ENCODE measurements around the gene CHST9. TPM values are rescaled to one million over a fixed set of nuclear protein-coding genes. Genes with fewer than 3 reads are reported as not detected.
"Not testable (repeated sequence)": the region's sequence is repeated elsewhere in the genome, so short reads cannot be mapped to it uniquely, and the experiment has no call there.

The CHST9 gene
- total and polyA plus RNA-seq, 2 of the 13 experiments (the other 11 are each of a cell fraction or from before 2014, with no cell fraction given) = 3.2 to 9.6 TPM

DNA sequence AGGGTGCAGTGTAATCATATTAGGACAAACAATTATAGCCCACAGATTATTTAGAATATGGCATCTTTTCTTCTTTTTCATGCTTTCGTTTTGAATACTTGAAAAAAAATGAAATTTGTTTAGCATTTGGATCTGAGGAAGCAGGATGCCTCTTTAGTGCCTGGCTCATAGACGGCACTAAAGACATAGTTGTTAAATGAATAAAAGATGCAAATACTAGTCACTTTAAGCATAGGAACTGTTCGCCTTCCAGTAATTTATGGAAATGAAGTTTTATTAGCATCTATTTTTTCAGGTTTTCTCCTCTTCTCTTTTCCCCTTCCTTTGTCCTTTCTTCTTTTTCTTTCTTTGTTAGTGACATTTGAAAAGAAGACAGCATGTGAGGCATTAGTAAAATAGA is 80.4 kb downstream of the CHST9 start (continued):
- TF ChIP-seq PTBP1 (IDR thresholded peaks at IDR 0.05; ENCODE audit: low read depth, low read length, poor library complexity, severe bottlenecking) (no peak), ZNF740 (CRISPR knock-in tag; IDR thresholded peaks at IDR 0.05) (no peak), ZNF749 (CRISPR knock-in tag; IDR thresholded peaks at IDR 0.05; ENCODE audit: borderline replicate concordance) (no peak), GPN1 (CRISPR knock-in tag; IDR thresholded peaks at IDR 0.05; ENCODE audit: borderline replicate concordance) (no peak), ZNF256 (CRISPR knock-in tag; conservative IDR thresholded peaks at IDR 0.05) (no peak), JDP2 (CRISPR knock-in tag; IDR thresholded peaks at IDR 0.05; ENCODE audit: borderline replicate concordance) (no peak), ADNP (CRISPR knock-in tag; IDR thresholded peaks at IDR 0.05) (no peak), IKZF1 (IDR thresholded peaks at IDR 0.05) (no peak), ZSCAN20 (CRISPR knock-in tag; IDR thresholded peaks at IDR 0.05; ENCODE audit: borderline replicate concordance) (no peak)
- TF ChIP-seq, protein P1, sequence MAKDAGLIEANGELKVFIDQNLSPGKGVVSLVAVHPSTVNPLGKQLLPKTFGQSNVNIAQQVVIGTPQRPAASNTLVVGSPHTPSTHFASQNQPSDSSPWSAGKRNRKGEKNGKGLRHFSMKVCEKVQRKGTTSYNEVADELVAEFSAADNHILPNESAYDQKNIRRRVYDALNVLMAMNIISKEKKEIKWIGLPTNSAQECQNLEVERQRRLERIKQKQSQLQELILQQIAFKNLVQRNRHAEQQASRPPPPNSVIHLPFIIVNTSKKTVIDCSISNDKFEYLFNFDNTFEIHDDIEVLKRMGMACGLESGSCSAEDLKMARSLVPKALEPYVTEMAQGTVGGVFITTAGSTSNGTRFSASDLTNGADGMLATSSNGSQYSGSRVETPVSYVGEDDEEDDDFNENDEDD (CRISPR knock-in tag; IDR thresholded peaks at IDR 0.05; ENCODE audit: borderline replicate concordance) = no peak

- peaks cover 15% of the 10 kb centered on the region for H3K4me1 ChIP-seq (ENCODE audit: insufficient read depth, low read length)
- no peak overlapping the region for H3K9ac ChIP-seq (ENCODE audit: insufficient read depth, low read depth, low read length)
- no peaks in the 10 kb centered on the region for H3K9me3 ChIP-seq (ENCODE audit: low read length)
- no TSS peak for BruUV-seq (replicated peaks)
- no peak overlapping the region for H3K4me2 ChIP-seq (ENCODE audit: low read depth, low read length)
- H3K27ac ChIP-seq (ENCODE audit: extremely low read length, insufficient read depth, low read length) = no peak overlapping the region
- no peaks in the 10 kb centered on the region for H3K36me3 ChIP-seq (replicated peaks in 1 of 2; ENCODE audit: control insufficient read depth in 1 of 2, insufficient read depth in 2 of 2, low read length in 2 of 2)
- H3K27me3 ChIP-seq (ENCODE audit: control insufficient read depth in 1 of 2, insufficient read depth in 2 of 2, low read length in 2 of 2) = no peaks in the 10 kb centered on the region
- ChIA-PET CTCF (ENCODE audit: low intra/inter-chr PET ratio, low total read pairs) (no interaction called here), POLR2A (no interaction called here)
- DNase-seq (ENCODE audit: low spot score) (peak; percentile 37), ATAC-seq (peak; percentile 39; the same call in 2 of the 3 replicates), FAIRE-seq (no peak)
- no peaks in the 10 kb centered on the region for H4K20me1 ChIP-seq (ENCODE audit: insufficient read depth, low read length)
- 67% methylated on average over 1 of the region's 1 CpG for WGBS (ENCODE audit: low lambda C conversion rate)
- intact Hi-C loops (cut with micrococcal nuclease; ENCODE audit: unreplicated experiment) = no loop called here
- H3K4me3 ChIP-seq (replicated peaks in 1 of 3; ENCODE audit: insufficient read depth in 1 of 3, low read depth in 2 of 3, low read length in 3 of 3) = no peak overlapping the region
- in situ Hi-C loops (cut with HindIII; ENCODE audit: extremely low pct_ligation_motif_present, low pct_unique_long_range_greater_than_20kb) = no loop called here
- H2AFZ ChIP-seq (ENCODE audit: low read length) = no peak overlapping the region
- no peaks in the 10 kb centered on the region for H3K79me2 ChIP-seq (ENCODE audit: insufficient read depth, low read length)
- TF ChIP-seq ZNF430 (CRISPR knock-in tag; IDR thresholded peaks at IDR 0.05) (no peak), MAFK (conservative IDR thresholded peaks at IDR 0.05 in 1 of 2, IDR thresholded peaks at IDR 0.05 in 1 of 2; ENCODE audit: low read length in 2 of 2) (0 out of 4 replicates have a peak, but pooled peaks of 1 of the 2 experiments have one; percentile 7), ZNF713 (CRISPR knock-in tag; IDR thresholded peaks at IDR 0.05) (no peak), FOSL2 (CRISPR knock-in tag; IDR thresholded peaks at IDR 0.05) (0 out of 2 replicates have a peak, but pooled peaks have one; percentile 32), MAFF (IDR thresholded peaks at IDR 0.05; ENCODE audit: low read depth, low read length) (0 out of 2 replicates have a peak, but pooled peaks have one; percentile 6)
Measured at GRCh38 chr18:27094621-27095020, 90.5 kb downstream of the CHST9 start.

- H3K9ac ChIP-seq (ENCODE audit: insufficient read depth, low read depth, low read length); FAIRE-seq; ATAC-seq; H4K20me1 ChIP-seq (ENCODE audit: insufficient read depth, low read length); H3K9me3 ChIP-seq (ENCODE audit: low read length); POLR2A ChIA-PET; H3K4me2 ChIP-seq (ENCODE audit: low read depth, low read length); H2AFZ ChIP-seq (ENCODE audit: low read length); H3K4me3 ChIP-seq (replicated peaks in 1 of 3; ENCODE audit: insufficient read depth in 1 of 3, low read depth in 2 of 3, low read length in 3 of 3); H3K27me3 ChIP-seq (ENCODE audit: control insufficient read depth in 1 of 2, insufficient read depth in 2 of 2, low read length in 2 of 2); intact Hi-C loops (cut with micrococcal nuclease; ENCODE audit: unreplicated experiment); DNase-seq (ENCODE audit: low spot score); BruUV-seq (replicated peaks); H3K36me3 ChIP-seq (replicated peaks in 1 of 2; ENCODE audit: control insufficient read depth in 1 of 2, insufficient read depth in 2 of 2, low read length in 2 of 2); in situ Hi-C loops (cut with HindIII; ENCODE audit: extremely low pct_ligation_motif_present, low pct_unique_long_range_greater_than_20kb); H3K79me2 ChIP-seq (ENCODE audit: insufficient read depth, low read length); H3K27ac ChIP-seq (ENCODE audit: extremely low read length, insufficient read depth, low read length); CTCF ChIA-PET (ENCODE audit: low intra/inter-chr PET ratio, low total read pairs): not testable (repeated sequence)
- WGBS (ENCODE audit: low lambda C conversion rate) = 87% methylated on average over 9 of the region's 9 CpGs
- peaks cover 15% of the 10 kb centered on the region for H3K4me1 ChIP-seq (ENCODE audit: insufficient read depth, low read length)
Measured at GRCh38 chr18:27093290-27093689, 91.8 kb downstream of the CHST9 start.
